K562 (cell line): ENCODE results near the gene TCF12. TPM values are rescaled to one million over a fixed set of nuclear protein-coding genes. Genes with fewer than 3 reads are reported as not detected.

Experiments used
- BRF1 ChIP-seq: IDR thresholded peaks from 3 replicates; pipeline ENCODE4 v1.6.1; 2011; ENCODE audit warnings: borderline replicate concordance, mild to moderate bottlenecking; ENCODE audit not compliant: insufficient read length; ENCODE audit errors: extremely low read depth
- CSDE1 ChIP-seq, 2 experiments: fragments of 450-650 bp; IDR thresholded peaks; 2 replicates each; pipeline ENCODE4 v1.6.1; 2016; ENCODE audit warnings: mild to moderate bottlenecking in 1 of 2
- GABPB2 ChIP-seq: fragments of 250-450 bp; sonication (Bioruptor Pico); conservative IDR thresholded peaks from 2 replicates; pipeline ENCODE4 v1.5.1; 2021; ENCODE audit warnings: mild to moderate bottlenecking
- GTF2A2 ChIP-seq: IDR thresholded peaks from 2 replicates; pipeline ENCODE4 v1.6.1; 2016; ENCODE audit warnings: mild to moderate bottlenecking, missing genetic modification characterization, missing compliant biosample characterization
- KAT8 ChIP-seq: fragments of 450-650 bp; IDR thresholded peaks from 2 replicates; pipeline ENCODE4 v1.6.1; 2016; ENCODE audit warnings: low read depth, mild to moderate bottlenecking
- KLF13 ChIP-seq: fragments of 450-650 bp; IDR thresholded peaks from 2 replicates; pipeline ENCODE4 v1.6.1; 2016; ENCODE audit warnings: missing genetic modification characterization, low read depth, mild to moderate bottlenecking, missing compliant biosample characterization, moderate library complexity, borderline replicate concordance
- NFYB ChIP-seq: IDR thresholded peaks from 2 replicates; pipeline ENCODE4 v1.6.1; 2011; ENCODE audit warnings: mild to moderate bottlenecking, moderate library complexity; ENCODE audit not compliant: insufficient read length; ENCODE audit errors: extremely low read depth
- PHB ChIP-seq: fragments of 250-450 bp; sonication (Bioruptor Pico); IDR thresholded peaks from 2 replicates; pipeline ENCODE4 v1.5.0; 2021
- PHF20 ChIP-seq: fragments of 450-650 bp; IDR thresholded peaks from 2 replicates; pipeline ENCODE4 v1.6.1; 2018; ENCODE audit not compliant: partially characterized antibody
- SAFB2 ChIP-seq: fragments of 200-400 bp; formaldehyde crosslinking; IDR thresholded peaks from 2 replicates; pipeline ENCODE4 v1.6.1; 2018; ENCODE audit warnings: borderline replicate concordance, low read length, low read depth, moderate library complexity; ENCODE audit not compliant: severe bottlenecking
- SMARCB1 ChIP-seq: IDR thresholded peaks from 2 replicates; pipeline ENCODE4 v1.6.1; 2011; ENCODE audit warnings: improper control_type of control experiment, low read depth; ENCODE audit not compliant: insufficient read length
- SRF ChIP-seq, 2 experiments: fragments of 250-450, 450-650 bp in 1 of 2; sonication (Bioruptor Pico) in 1 of 2; sonication (generic) in 1 of 2; formaldehyde crosslinking; IDR thresholded peaks; 2 replicates each; pipeline versions ENCODE4 v1.5.0 to v1.5.1; 2020 to 2022; ENCODE audit warnings: mild to moderate bottlenecking in 1 of 2, missing genetic modification reagents in 1 of 2
- TAF15 ChIP-seq: fragments of 200-400 bp; formaldehyde crosslinking; IDR thresholded peaks from 2 replicates; pipeline ENCODE4 v1.6.1; 2017; ENCODE audit warnings: mild to moderate bottlenecking, low read depth, low read length, moderate library complexity
- TCF7L2 ChIP-seq: fragments of 150-350 bp; IDR thresholded peaks from 2 replicates; pipeline ENCODE4 v1.6.1; 2016; ENCODE audit warnings: low read depth, mild to moderate bottlenecking, low read length, moderate library complexity
- TRIM24 ChIP-seq, 2 experiments: fragments of 450-650 bp; IDR thresholded peaks; 2 replicates each; pipeline ENCODE4 v1.6.1; 2016
- ZC3H11A ChIP-seq: IDR thresholded peaks from 2 replicates; pipeline ENCODE4 v1.6.1; 2012; ENCODE audit warnings: low read depth, low read length, improper control_type of control experiment
- ZNF12 ChIP-seq: sonication (generic); formaldehyde crosslinking; IDR thresholded peaks from 2 replicates; pipeline ENCODE4 v1.4.0; 2020; ENCODE audit warnings: mild to moderate bottlenecking, missing genetic modification reagents
- ZNF23 ChIP-seq: fragments of 250-450 bp; sonication (Bioruptor Pico); IDR thresholded peaks from 2 replicates; pipeline ENCODE4 v1.4.0; 2020; ENCODE audit warnings: mild to moderate bottlenecking
- ZNF354B ChIP-seq: fragments of 250-450 bp; sonication (Bioruptor Pico); IDR thresholded peaks from 2 replicates; pipeline ENCODE4 v1.4.0; 2020
- polyA plus RNA-seq, 8 experiments: library from polyadenylated mRNA; depleted of rRNA in 4 of 8; stranded (reverse) in 5 of 8; unstranded in 3 of 8; fragments of >200 nt; fragmentation: Nextera tagmentation in 2 of 8; fragmentation: Illumina TruSeq in 1 of 8; extraction: Ambion mirVana in 2 of 8; extraction: Trizol in 1 of 8; gene quantifications; 2 replicates each; pipeline versions ENCODE4 v1.2.1 to v1.2.3, GENCODE V29; 2011 to 2014; ENCODE audit warnings: inconsistent platforms in 1 of 8, missing spikeins in 1 of 8
- total RNA-seq, 7 experiments: library from RNA; depleted of rRNA in 6 of 7; stranded (reverse); fragments of >200 nt in 6 of 7; fragmentation: Illumina TruSeq in 2 of 7; extraction: Trizol in 2 of 7; gene quantifications; 2 replicates each; pipeline versions ENCODE4 v1.2.1 to v1.2.3, GENCODE V29; 2011 to 2021; ENCODE audit warnings: low replicate concordance in 1 of 7
- TF ChIP-seq, protein P1 (sequence below): sonication (generic); IDR thresholded peaks from 2 replicates; pipeline ENCODE4 v1.6.1; 2016
- TF ChIP-seq, protein P2 (sequence below): fragments of 250-450 bp; sonication (Bioruptor Pico); IDR thresholded peaks from 2 replicates; pipeline ENCODE4 v1.4.0; 2020
- TF ChIP-seq, protein P3 (sequence below): fragments of 250-450 bp; sonication (Bioruptor Pico); IDR thresholded peaks from 2 replicates; pipeline ENCODE4 v1.5.1; 2021; ENCODE audit warnings: mild to moderate bottlenecking
- TF ChIP-seq, protein P4 (sequence below): conservative IDR thresholded peaks from 2 replicates; pipeline ENCODE4 v1.6.1; 2011; ENCODE audit warnings: low read depth, mild to moderate bottlenecking, low read length; ENCODE audit not compliant: control insufficient read depth
- TF ChIP-seq, protein P5 (sequence below), 2 experiments: fragments of 250-450 bp in 1 of 2; fragments of 450-650 bp in 1 of 2; sonication (Bioruptor Pico) in 1 of 2; IDR thresholded peaks; 2 replicates each; pipeline versions ENCODE4 v1.6.1 to v1.8.0; 2016 to 2021; ENCODE audit warnings: mild to moderate bottlenecking in 2 of 2, moderate library complexity in 2 of 2, missing compliant biosample characterization in 1 of 2, missing genetic modification characterization in 1 of 2

TCF12 gene
- total and polyA plus RNA-seq, 9 of the 15 experiments (the other 6 are each of a cell fraction or from before 2014, with no cell fraction given) = 10.5 to 132 (median 52.9) TPM

DNA sequence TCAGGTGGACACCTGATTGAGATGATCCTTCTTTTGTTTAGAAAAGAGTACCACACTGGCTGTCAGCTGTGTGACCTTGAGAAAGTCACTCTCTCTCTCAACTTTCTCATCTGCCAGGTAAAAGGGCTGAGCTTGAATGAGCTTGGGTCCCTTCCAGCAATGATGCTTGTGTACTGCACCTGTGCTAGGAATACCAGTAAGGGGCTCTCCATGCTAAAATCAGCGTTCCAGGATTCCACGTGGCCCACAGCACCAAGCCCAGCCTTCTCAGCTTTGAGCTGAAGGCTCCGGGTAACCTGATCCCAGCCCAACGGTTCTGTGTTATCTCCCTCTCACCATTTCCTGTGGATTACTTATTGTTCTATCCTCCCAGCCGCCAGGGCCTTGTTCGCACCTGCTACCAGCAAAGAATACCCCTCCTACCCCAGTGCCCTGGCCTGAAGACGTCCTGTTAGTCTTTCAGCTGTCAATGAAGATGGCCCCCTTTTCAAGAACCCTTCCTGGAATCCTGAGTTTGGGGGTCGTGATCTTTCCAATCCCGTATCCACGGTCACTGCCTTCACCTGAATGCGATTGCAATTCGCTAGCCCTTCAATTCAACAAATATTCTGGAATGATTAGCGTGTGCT lies 403.6 kb downstream of the TCF12 start (continued):
- TF ChIP-seq ZNF12 (CRISPR knock-in tag) (no peak), NFYB (no peak), ZC3H11A (no peak), SRF (CRISPR knock-in tag; IDR thresholded peaks at IDR 0.05) (no peak), PHF20 (no peak), TRIM24 (IDR thresholded peaks at IDR 0.05) (peak; percentile 81 to 87), SAFB2 (no peak), KLF13 (no peak; the same call in 1 of the 2 replicates), TAF15 (no peak), PHB (no peak), GTF2A2 (tag) (no peak; the same call in 1 of the 2 replicates), GABPB2 (CRISPR knock-in tag) (no peak), CSDE1 (IDR thresholded peaks at IDR 0.05) (0 out of 4 replicates have a peak, but pooled peaks of 1 of the 2 experiments have one; percentile 63), ZNF354B (no peak), SMARCB1 (no peak), TCF7L2 (no peak), KAT8 (no peak), BRF1 (no peak), ZNF23 (CRISPR knock-in tag) (no peak)
- TF ChIP-seq, protein P1, sequence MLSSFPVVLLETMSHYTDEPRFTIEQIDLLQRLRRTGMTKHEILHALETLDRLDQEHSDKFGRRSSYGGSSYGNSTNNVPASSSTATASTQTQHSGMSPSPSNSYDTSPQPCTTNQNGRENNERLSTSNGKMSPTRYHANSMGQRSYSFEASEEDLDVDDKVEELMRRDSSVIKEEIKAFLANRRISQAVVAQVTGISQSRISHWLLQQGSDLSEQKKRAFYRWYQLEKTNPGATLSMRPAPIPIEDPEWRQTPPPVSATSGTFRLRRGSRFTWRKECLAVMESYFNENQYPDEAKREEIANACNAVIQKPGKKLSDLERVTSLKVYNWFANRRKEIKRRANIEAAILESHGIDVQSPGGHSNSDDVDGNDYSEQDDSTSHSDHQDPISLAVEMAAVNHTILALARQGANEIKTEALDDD = peak; percentile 18; the same call in 1 of the 2 replicates
- TF ChIP-seq, protein P2, sequence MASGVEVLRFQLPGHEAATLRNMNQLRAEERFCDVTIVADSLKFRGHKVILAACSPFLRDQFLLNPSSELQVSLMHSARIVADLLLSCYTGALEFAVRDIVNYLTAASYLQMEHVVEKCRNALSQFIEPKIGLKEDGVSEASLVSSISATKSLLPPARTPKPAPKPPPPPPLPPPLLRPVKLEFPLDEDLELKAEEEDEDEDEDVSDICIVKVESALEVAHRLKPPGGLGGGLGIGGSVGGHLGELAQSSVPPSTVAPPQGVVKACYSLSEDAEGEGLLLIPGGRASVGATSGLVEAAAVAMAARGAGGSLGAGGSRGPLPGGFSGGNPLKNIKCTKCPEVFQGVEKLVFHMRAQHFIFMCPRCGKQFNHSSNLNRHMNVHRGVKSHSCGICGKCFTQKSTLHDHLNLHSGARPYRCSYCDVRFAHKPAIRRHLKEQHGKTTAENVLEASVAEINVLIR (CRISPR knock-in tag) = 0 out of 2 replicates have a peak, but pooled peaks have one; percentile 26
- TF ChIP-seq, protein P3, sequence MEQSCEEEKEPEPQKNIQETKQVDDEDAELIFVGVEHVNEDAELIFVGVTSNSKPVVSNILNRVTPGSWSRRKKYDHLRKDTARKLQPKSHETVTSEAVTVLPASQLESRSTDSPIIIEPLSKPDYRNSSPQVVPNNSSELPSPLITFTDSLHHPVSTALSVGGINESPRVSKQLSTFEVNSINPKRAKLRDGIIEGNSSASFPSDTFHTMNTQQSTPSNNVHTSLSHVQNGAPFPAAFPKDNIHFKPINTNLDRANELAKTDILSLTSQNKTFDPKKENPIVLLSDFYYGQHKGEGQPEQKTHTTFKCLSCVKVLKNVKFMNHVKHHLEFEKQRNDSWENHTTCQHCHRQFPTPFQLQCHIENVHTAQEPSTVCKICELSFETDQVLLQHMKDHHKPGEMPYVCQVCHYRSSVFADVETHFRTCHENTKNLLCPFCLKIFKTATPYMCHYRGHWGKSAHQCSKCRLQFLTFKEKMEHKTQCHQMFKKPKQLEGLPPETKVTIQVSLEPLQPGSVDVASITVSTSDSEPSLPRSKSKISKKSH (CRISPR knock-in tag) = no peak
- TF ChIP-seq, protein P4, sequence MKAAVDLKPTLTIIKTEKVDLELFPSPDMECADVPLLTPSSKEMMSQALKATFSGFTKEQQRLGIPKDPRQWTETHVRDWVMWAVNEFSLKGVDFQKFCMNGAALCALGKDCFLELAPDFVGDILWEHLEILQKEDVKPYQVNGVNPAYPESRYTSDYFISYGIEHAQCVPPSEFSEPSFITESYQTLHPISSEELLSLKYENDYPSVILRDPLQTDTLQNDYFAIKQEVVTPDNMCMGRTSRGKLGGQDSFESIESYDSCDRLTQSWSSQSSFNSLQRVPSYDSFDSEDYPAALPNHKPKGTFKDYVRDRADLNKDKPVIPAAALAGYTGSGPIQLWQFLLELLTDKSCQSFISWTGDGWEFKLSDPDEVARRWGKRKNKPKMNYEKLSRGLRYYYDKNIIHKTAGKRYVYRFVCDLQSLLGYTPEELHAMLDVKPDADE = peak; percentile 97
- TF ChIP-seq, protein P5, sequence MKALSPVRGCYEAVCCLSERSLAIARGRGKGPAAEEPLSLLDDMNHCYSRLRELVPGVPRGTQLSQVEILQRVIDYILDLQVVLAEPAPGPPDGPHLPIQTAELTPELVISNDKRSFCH (CRISPR knock-in tag; IDR thresholded peaks at IDR 0.05) = 0 out of 2 replicates have a peak, but pooled peaks have one; percentile 20
- TF ChIP-seq, protein P5 (tag; IDR thresholded peaks at IDR 0.05) = peak; percentile 81; the same call in 1 of the 2 replicates
